Lung (tissue), 12 donors: Measurements from ENCODE around the gene TBC1D8. TPM values are rescaled to one million over a fixed set of nuclear protein-coding genes. Genes with fewer than 3 reads are reported as not detected.

Experiments used
- ATAC-seq: fragments of 200-7000 bp; cut with Tn5 transposase; one replicate; pipeline ENCODE4 v1.9.1; 2020; ENCODE audit warnings: moderate number of reproducible peaks; ENCODE audit not compliant: insufficient read depth, low FRiP score
- DNase-seq, 3 donors: peaks; one replicate each; pipeline ENCODE4 v3.0.0-alpha.2; 2013 to 2017
- H3K27ac ChIP-seq, 2 donors: one replicate each; pipeline ENCODE4 v1.5.1; 2013; ENCODE audit warnings: mild to moderate bottlenecking in 2 of 2, moderate library complexity in 2 of 2, control low read depth in 1 of 2, inconsistent platforms in 1 of 2, low read depth in 1 of 2, low read length in 1 of 2
- H3K27me3 ChIP-seq, 3 donors: one replicate each; pipeline ENCODE4 v1.5.1; 2013; ENCODE audit warnings: low read length in 2 of 3; ENCODE audit not compliant: control insufficient read depth in 3 of 3, insufficient read depth in 3 of 3
- H3K36me3 ChIP-seq, 4 donors: one replicate each; pipeline ENCODE4 v1.5.1; 2013; ENCODE audit warnings: low read length in 4 of 4, mild to moderate bottlenecking in 1 of 4, moderate library complexity in 1 of 4; ENCODE audit not compliant: control insufficient read depth in 4 of 4, insufficient read depth in 4 of 4
- H3K4me1 ChIP-seq, 5 donors: one replicate each; pipeline ENCODE4 v1.5.1; 2013; ENCODE audit warnings: low read length in 5 of 5, mild to moderate bottlenecking in 2 of 5, moderate library complexity in 1 of 5; ENCODE audit not compliant: control insufficient read depth in 5 of 5, insufficient read depth in 5 of 5
- H3K4me3 ChIP-seq: one replicate; pipeline ENCODE4 v1.5.1; 2013; ENCODE audit warnings: mild to moderate bottlenecking, control low read depth, moderate library complexity
- H3K9ac ChIP-seq, 2 donors: one replicate each; pipeline ENCODE4 v1.5.1; 2013; ENCODE audit warnings: low read length in 2 of 2, control low read depth in 1 of 2; ENCODE audit not compliant: insufficient read depth in 1 of 2
- H3K9me3 ChIP-seq, 4 donors: one replicate each; pipeline ENCODE4 v1.5.1; 2013; ENCODE audit warnings: low read length in 3 of 4, mild to moderate bottlenecking in 1 of 4, moderate library complexity in 1 of 4; ENCODE audit not compliant: control insufficient read depth in 4 of 4, insufficient read depth in 3 of 4
- WGBS, 2 donors: extraction: QIAGEN DNeasy Blood & Tissue Kit; methylation state at CpG; one replicate each; pipeline ENCODE4 v1.1.7; 2013; 5-methylcytosine and 5-hydroxymethylcytosine counted together
- polyA plus RNA-seq, 2 donors: library from polyadenylated mRNA; stranded (reverse); fragments of 200-250 nt; gene quantifications; one replicate each; pipeline ENCODE4 v1.2.1, GENCODE V29; 2013
- total RNA-seq, 2 donors: library from RNA; depleted of rRNA in 1 of 2; stranded (reverse); fragments of >200 nt in 1 of 2; gene quantifications; one replicate each; pipeline ENCODE4 v1.2.1, GENCODE V29; 2014 to 2021
- TF ChIP-seq, protein P1 (sequence below): IDR thresholded peaks from 2 replicates; pipeline ENCODE4 v1.5.1; 2012; ENCODE audit warnings: mild to moderate bottlenecking; ENCODE audit errors: control extremely low read depth, extremely low read depth
- donor health status: control.
- donor health status: control.
- donor health status: Bipolar disorder and iron deficiency.
- donor health status: healthy.
- donor health status: DM: yes; HTN: yes; CAD: no.

TBC1D8 gene
- total and polyA plus RNA-seq, 4 donors, result 15.8 to 40.7 (median 29.7) TPM

GRCh38 chr2:101197814-101198213, 46.6 kb upstream of the TBC1D8 start:
- no peak for DNase-seq

DNA sequence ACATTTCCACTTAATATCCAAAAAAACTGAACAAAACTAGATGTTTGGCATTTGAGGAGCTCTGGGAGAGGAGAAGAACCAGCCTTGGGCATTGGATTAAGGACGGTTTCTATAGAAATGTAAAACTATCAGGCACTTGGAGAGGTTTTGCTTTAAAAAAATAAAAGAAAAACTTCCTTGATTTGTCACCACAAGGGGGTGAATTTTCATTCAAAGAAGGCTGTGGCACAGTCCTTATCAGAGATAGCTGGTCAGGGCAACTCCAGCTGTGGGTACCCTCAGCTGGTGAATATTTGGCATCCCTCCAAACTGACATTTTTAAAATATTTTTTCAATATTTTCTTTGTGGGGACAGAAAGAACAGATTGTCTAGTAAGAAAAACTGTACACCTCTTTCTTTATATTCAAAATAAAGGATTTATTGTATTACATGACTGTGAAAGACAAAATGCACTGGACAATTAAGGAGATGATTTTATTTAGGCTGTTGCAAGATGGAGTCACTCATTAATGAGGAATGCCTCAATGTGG, 46.1 kb upstream of the TBC1D8 start:
- no peak for ATAC-seq
- Histone ChIP-seq H3K36me3 (no peaks in the 10 kb centered on the region), H3K4me3 (no peak overlapping the region), H3K4me1 (no peaks in the 10 kb centered on the region), H3K9me3 (no peaks in the 10 kb centered on the region), H3K27ac (no peak overlapping the region), H3K27me3 (no peaks in the 10 kb centered on the region), H3K9ac (no peak overlapping the region)
- TF ChIP-seq, protein P1, sequence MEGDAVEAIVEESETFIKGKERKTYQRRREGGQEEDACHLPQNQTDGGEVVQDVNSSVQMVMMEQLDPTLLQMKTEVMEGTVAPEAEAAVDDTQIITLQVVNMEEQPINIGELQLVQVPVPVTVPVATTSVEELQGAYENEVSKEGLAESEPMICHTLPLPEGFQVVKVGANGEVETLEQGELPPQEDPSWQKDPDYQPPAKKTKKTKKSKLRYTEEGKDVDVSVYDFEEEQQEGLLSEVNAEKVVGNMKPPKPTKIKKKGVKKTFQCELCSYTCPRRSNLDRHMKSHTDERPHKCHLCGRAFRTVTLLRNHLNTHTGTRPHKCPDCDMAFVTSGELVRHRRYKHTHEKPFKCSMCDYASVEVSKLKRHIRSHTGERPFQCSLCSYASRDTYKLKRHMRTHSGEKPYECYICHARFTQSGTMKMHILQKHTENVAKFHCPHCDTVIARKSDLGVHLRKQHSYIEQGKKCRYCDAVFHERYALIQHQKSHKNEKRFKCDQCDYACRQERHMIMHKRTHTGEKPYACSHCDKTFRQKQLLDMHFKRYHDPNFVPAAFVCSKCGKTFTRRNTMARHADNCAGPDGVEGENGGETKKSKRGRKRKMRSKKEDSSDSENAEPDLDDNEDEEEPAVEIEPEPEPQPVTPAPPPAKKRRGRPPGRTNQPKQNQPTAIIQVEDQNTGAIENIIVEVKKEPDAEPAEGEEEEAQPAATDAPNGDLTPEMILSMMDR, result no peak
- 42 to 45% methylated on average over 1 of the region's 1 CpG for WGBS, 2 donors
- DNase-seq, result peak in 1 of 3 donors; percentile 26

More at GRCh38 chr2:101197814-101198213, 46.6 kb upstream of the TBC1D8 start:
- Histone ChIP-seq H3K9me3 (no peaks in the 10 kb centered on the region), H3K27ac (no peak overlapping the region), H3K4me3 (no peak overlapping the region), H3K4me1 (no peaks in the 10 kb centered on the region), H3K27me3 (no peaks in the 10 kb centered on the region), H3K36me3 (no peaks in the 10 kb centered on the region), H3K9ac (no peak overlapping the region)
- TF ChIP-seq, protein P1, result no peak
- ATAC-seq, result no peak
- WGBS, 2 donors, result 93 to 96% methylated on average over 12 of the region's 12 CpGs

DNA sequence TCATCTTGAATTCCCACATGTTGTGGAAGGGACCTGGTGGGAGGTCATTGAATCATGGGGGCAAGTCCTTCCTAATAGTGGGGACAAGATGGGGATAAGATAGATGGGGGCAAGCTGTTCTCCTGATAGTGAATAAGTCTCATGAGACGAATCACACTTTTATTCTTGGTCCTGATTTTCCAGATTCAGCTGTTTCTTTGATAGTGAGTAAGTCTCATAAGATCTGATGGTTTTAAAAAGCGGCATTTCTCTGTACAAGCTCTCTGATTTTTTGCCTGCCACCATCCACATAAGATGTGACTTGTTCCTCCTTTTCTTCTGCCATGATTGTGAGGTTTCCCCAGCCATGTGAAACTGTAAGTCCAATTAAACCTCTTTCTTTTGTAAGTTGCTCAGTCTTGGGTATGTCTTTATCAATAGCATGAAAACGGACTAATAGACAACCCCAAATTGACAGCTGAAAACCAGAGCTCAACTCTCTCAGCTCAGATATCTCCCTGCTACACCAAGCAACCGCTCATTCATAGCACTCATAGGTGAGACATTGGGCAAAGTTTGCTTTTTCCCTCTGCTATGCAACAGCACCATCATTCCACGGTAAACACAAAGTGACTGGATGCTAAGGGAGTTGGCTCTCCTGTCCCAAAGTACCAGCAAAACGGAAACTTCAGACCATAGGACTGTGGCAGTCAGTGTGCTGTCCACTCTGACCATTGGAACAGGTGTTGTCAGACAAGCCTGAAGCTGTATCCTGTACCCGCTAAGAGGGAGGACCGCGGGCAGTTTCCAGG, 44.9 kb upstream of the TBC1D8 start:
- 90 to 93% methylated on average over 9 of the region's 9 CpGs for WGBS, 2 donors
- ATAC-seq, result no peak

More for the DNA sequence above, 44.9 kb upstream of the TBC1D8 start:
- Histone ChIP-seq H3K27me3 (no peaks in the 10 kb centered on the region), H3K9ac (no peak overlapping the region), H3K9me3 (no peaks in the 10 kb centered on the region), H3K27ac (no peak overlapping the region), H3K4me1 (peaks cover 0 to under 1% (median 0%) of the 10 kb centered on the region in 5 donors), H3K4me3 (no peak overlapping the region), H3K36me3 (no peaks in the 10 kb centered on the region)
- TF ChIP-seq, protein P1, result no peak
- no peak for DNase-seq
